T-helper 9 cell (primary cell): ENCODE results near the gene GABRR3.
"Not testable (repeated sequence)": the region's sequence is repeated elsewhere in the genome, so short reads cannot be mapped to it uniquely, and the experiment has no call there.

Source experiments
- DNase-seq: peaks from one replicate; pipeline ENCODE4 v3.0.0-alpha.2; 2020

GABRR3 gene

GRCh38 chr3:98021830-98022560, 13.1 kb downstream of the GABRR3 start:
- no peak for DNase-seq

GRCh38 chr3:98020412-98020811, 14.7 kb downstream of the GABRR3 start:
- DNase-seq, result no peak

GRCh38 chr3:98018301-98018700, 16.8 kb downstream of the GABRR3 start:
- DNase-seq, result no peak

- DNase-seq, result no peak
These were observed 20.9 kb downstream of the GABRR3 start for GRCh38 chr3:98014268-98014585.

DNA sequence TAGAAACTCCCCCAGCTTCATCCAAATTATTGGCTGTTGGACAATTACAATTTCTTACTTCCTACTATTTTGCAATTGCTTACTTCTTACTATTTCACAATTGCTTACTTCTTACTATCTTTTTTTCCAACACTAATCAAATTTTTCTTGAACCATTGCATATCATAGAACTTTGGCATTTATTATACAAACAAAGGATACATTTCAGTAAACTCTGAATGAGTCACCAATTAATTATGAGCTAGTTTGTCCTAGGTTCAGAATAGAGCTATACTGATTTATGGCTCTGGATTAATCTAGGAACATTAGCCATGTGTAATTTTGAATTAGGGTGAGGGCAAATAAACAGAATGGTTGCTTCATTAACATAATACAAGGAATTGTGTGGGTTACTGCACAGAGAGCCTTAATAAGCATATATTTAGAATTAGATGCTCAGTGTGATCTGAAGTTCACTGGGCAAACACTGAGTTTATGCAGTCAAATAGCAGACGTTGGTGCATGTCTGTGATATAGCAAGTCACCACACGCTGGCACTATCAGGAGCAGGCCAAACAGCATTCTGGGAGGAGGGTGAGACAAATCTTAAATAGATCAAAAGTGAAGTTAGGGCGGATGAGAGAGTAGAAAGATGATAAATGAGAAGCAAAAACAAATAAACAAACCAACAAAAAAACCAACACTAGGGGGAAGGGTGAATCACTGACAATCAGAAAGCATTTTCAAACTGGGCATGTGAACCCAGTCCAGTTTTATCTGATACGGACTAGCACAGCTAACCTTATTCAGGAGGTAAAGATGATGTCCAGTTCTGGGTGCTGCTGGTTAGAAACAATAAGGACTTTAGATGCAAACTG, 21.5 kb downstream of the GABRR3 start:
- no peak for DNase-seq

DNA sequence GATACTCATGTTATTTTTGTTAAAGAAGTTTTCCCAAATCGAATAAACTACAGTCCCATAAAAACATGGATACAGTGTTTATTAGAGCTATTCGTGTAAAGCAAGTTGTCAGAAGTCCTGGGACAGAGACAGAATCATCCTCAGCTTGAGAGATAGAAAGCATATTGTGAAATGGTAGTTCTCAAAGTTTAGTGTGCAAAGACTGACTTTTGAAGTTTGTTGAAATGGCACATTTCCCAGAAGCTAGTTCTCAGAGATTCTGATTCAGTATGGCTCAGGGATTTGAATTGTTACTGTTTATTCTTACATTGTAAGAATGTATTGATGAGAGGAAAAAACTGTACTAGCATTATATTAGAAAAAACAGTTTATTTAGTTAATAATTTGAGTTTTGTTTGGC, 22.1 kb downstream of the GABRR3 start:
- DNase-seq, result no peak

- DNase-seq, result not testable (repeated sequence)
These were observed 24.1 kb downstream of the GABRR3 start for GRCh38 chr3:98010883-98011449.

DNA sequence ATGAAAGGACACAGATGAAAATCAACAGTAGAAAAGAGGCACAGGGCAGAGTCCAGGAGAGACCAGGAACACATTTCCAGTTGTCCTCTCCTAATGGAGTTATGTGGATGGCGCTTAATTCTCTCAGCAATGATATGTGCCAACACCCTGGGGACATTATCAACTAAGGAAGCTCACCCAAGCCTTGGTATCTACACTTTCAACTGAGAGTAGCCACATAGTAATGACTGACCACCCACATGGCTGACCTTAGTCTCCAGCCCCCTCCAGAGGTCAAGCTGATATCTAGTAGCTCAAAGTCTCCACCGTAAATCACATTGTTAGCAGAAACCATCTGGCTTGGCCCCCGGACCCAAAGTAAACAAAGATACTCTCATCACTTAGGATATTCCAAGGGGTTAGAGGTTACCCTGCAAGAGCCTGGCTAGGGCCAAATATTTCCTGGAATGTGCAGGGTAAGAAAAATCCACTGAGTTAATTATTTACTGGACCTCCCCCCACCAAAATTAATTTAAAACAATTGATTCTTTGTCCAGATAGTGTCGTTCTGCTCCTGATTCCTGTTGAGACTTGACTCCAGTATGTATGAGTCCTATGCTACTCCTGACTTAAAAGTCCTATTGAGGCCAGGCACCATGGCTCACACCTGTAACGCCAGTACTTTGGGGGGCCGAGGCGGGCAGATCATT, 24.8 kb downstream of the GABRR3 start:
- no peak for DNase-seq

GRCh38 chr3:98008855-98009254, 26.3 kb downstream of the GABRR3 start:
- no peak for DNase-seq

- no peak for DNase-seq
These were observed 29.7 kb downstream of the GABRR3 start for GRCh38 chr3:98005438-98005837.

DNA sequence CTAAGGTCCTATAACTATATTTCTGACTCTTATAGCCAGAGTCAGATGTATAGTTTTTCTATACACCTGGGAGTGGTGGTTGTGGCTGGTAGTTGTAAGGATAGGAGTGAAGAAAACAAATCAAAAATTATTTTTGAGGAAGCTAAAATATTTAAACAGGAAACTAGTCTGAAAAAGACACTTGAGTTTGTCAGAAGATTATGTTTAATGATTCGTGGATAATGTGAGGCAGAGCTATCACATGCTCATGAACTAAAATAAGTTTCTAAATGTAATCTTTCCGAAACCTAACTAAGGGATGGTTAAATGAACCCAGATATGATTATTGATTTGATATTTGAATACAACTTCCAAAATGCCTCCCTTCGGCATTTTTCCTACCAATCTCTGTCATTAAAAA, 30.4 kb downstream of the GABRR3 start:
- DNase-seq, result no peak

GRCh38 chr3:98003306-98003969, 31.7 kb downstream of the GABRR3 start:
- no peak for DNase-seq

- DNase-seq, result no peak
These were observed 32.4 kb downstream of the GABRR3 start for GRCh38 chr3:98002717-98003116.

DNA sequence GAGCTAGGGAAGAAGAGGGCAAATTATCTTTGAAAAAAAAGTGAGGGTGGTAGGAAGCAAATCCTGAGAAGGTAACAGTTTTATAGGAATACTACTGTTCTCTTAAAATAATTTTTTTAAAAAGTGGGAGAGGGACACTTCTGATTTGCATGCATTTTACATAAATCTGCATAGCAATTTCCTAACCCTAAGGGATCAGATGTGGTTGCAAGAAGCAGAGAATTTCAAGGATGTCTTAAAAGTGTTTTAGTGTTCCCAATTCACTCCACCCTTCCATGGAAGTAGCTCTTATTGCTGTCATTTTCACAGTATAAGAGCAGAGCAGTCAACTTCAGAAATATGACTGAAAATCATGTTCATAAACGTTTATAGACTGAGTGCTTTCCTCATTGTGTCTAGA, 35.1 kb downstream of the GABRR3 start:
- DNase-seq, result no peak

GRCh38 chr3:97999103-97999502, 36.0 kb downstream of the GABRR3 start:
- DNase-seq, result no peak

GRCh38 chr3:97996988-97997387, 38.1 kb downstream of the GABRR3 start:
- no peak for DNase-seq

GRCh38 chr3:97994328-97994945, 40.7 kb downstream of the GABRR3 start:
- DNase-seq, result no peak

DNA sequence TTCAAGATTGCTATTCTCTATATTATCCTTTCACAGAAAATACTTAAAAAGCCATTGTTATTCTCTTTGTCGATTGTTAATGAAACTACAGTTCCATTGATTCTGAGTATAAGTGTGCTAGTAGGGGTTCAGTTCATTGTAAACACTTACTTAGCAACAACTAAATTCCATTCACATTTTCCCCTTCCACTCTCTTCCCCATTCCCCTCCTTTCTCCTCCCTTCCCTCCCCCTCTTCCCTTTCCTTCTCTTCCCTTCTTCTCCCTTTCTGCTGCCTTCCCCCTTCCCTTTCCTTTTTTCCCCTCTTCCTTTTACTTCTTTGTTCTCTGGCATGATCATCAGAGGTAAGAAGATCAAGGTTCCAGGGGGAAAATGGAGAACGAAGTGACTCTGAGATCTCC, 41.6 kb downstream of the GABRR3 start:
- DNase-seq, result no peak

DNA sequence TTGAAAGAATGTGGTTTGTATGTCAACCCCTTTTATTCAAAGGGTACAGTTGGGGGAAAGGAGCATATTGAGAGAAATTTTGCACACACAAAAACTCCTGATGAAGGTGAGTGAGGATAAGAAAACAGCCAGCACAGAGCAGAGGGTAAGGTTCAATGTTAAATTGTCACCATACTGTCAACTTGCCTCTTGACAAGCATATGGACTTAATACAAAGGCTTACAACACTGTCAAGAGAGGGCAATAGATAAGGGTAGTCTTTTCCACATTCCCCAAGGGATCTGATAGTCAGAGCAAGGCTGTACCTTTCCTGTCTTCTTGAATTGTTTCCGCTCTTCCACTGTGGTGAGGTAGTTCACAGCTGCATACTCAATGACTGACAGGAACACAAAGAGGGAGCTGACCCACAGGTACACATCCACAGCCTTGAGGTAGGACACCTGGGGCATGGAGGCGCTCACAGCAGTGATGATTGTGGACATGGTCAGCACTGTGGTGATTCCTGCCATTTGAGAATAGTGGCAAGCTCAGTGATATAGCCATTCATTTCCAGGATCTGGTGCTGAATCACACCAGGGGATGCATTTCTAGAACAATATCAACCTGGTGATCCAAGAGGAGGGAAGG, 42.5 kb downstream of the GABRR3 start:
- no peak for DNase-seq

DNA sequence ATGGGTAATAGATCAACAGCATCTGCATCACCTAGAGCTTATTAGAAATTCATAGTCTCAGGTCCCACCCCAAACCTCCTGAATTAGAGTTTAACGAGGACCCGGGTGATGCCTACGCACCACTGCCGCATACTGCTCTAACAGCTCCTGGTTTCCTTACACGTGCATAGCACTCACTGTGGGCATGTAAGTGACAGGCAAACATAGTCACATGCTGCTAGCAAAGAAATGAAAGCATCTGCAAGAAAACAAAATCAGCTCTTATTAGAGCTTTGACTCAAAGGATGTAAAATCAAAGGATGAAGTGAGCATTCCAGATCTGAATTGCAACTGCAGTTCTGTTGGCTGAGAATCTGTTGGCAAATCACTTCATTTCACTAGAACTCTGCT, 43.8 kb downstream of the GABRR3 start:
- DNase-seq, result no peak

DNA sequence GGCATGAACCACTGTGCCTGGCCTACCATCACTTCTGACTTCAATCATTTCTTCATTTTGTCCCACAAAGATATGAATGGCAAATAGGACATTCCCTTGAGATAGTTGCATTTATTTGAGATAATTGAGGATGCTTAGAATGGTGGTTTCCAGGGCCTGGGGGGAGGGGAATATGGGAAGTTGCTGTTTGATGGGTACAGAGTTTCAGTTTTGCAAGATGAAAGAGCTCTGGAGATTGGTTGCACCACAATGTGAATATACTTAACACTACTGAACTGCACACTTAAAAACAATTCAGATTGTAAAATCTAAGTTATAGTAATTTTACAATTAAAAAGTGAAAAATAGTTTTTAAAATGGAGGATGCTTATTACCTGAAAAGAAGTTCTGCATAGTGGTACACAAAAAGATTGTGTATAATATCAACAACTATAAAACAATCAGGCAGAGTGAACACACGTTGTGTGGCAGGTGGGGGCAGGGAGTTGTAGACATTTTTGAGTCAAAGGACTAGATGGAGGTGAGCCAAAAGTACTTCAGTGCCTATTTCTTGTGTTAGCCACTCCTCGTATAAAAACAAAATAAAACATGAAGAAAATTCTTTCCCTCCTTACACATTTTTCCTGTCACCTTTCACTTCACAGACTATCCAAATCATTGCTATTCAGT, 44.4 kb downstream of the GABRR3 start:
- DNase-seq, result no peak
